ENCODE data around the gene PTMS.

PTMS gene

DNA sequence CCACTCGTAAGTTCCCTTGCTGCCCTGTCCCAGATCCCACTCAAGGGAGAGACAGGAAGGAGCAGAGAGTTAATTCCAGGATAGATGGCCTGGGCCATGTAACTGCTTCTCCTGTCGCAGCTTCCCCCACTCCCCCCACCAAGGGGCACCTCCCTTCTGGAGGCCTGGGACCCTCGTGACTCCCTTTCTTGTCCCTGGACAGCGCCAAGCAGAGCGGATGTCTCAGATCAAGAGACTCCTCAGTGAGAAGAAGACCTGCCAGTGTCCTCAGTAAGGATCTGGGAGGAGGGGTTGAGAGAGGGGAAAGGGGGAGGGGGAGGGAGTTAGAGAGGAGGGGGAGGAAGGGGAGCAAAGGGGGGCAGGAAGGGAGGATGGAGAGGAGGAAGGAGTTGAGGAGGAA, 52.5 kb downstream of the PTMS start:
- no peak overlapping the region for H3K4me3 ChIP-seq (ENCODE audit: low read depth, low read length)
- TF ChIP-seq CTCF (IDR thresholded peaks at IDR 0.05; ENCODE audit: low read depth, low read length, missing control alignments): no peak
- no peak for DNase-seq (ENCODE audit: low read depth)
- in situ Hi-C loops (cut with HindIII; ENCODE audit: low sequenced_read_pairs): no loop called here

DNA sequence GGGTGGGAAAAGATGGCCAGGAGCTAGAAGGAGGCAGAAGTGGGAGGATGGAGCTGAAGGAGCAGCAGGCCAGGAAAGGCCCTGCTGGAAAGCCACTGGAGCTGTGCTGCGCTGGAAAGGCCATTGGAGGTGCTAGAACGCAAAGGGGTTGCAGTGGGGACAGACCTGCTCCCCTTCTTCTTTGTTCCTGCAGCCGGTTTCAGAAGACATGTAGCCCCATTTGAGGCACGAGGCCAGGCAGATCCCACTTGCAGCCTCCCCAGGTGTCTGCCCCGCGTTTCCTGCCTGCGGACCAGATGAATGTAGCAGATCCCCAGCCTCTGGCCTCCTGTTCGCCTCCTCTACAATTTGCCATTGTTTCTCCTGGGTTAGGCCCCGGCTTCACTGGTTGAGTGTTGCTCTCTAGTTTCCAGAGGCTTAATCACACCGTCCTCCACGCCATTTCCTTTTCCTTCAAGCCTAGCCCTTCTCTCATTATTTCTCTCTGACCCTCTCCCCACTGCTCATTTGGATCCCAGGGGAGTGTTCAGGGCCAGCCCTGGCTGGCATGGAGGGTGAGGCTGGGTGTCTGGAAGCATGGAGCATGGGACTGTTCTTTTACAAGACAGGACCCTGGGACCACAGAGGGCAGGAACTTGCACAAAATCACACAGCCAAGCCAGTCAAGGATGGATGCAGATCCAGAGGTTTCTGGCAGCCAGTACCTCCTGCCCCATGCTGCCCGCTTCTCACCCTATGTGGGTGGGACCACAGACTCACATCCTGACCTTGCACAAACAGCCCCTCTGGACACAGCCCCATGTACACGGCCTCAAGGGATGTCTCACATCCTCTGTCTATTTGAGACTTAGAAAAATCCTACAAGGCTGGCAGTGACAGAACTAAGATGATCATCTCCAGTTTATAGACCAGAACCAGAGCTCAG, 53.2 kb downstream of the PTMS start:
- in situ Hi-C loops (cut with HindIII; ENCODE audit: low sequenced_read_pairs): no loop called here
- no peak for DNase-seq (ENCODE audit: low read depth)
- H3K4me3 ChIP-seq (ENCODE audit: low read depth, low read length): no peak overlapping the region
- no peak for TF ChIP-seq CTCF (IDR thresholded peaks at IDR 0.05; ENCODE audit: low read depth, low read length, missing control alignments)

DNA sequence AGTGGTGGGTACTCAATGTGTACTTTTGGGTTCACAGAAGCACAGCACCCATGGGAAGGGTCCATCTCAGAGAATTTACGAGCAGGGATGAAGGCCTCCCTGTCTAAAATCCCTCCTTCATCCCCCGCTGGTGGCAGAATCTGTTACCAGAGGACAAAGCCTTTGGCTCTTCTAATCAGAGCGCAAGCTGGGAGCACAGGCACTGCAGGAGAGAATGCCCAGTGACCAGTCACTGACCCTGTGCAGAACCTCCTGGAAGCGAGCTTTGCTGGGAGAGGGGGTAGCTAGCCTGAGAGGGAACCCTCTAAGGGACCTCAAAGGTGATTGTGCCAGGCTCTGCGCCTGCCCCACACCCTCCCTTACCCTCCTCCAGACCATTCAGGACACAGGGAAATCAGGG, 54.0 kb downstream of the PTMS start:
- no peak for TF ChIP-seq CTCF (IDR thresholded peaks at IDR 0.05; ENCODE audit: low read depth, low read length, missing control alignments)
- in situ Hi-C loops (cut with HindIII; ENCODE audit: low sequenced_read_pairs): no loop called here
- no peak for DNase-seq (ENCODE audit: low read depth)
- no peak overlapping the region for H3K4me3 ChIP-seq (ENCODE audit: low read depth, low read length)

Measured in astrocyte of the cerebellum (primary cell).